Endothelial cell of umbilical vein (primary cell): ENCODE measurements around the gene SFT2D2. TPM values are rescaled to one million over a fixed set of nuclear protein-coding genes. Genes with fewer than 3 reads are reported as not detected.

Experiments used
- BruUV-seq: library from RNA; stranded (reverse); fragments of 400-500 nt; replicated peaks from 2 replicates; lab custom pipeline; 2021; lab: Mats Ljungman, UMichigan
- CTCF ChIA-PET: fragments of 300-600, 350-600 bp; sonication (Branson Sonifier 250); formaldehyde crosslinking; loops from one replicate; lab custom pipeline; 2021; ENCODE audit warnings: antibody characterized with exemption, inconsistent platforms; lab: Charles Lee
- POLR2A ChIA-PET: fragments of 300-600, 350-600 bp; sonication (Branson Sonifier 250); formaldehyde crosslinking; loops from one replicate; lab custom pipeline; 2021; ENCODE audit warnings: antibody characterized with exemption, inconsistent platforms; lab: Charles Lee
- DNase-seq: peaks from one replicate; pipeline ENCODE4 v3.0.0-alpha.2; 2011; ENCODE audit warnings: low read depth, low spot score
- FAIRE-seq: peaks from 2 replicates; lab custom pipeline; 2011; peaks lifted over from hg19 to GRCh38; lab: Jason Lieb, UNC
- H2AFZ ChIP-seq: 2 replicates; pipeline ENCODE4 v1.6.0; 2012; ENCODE audit warnings: low read depth, low read length, control low read depth, inconsistent platforms
- H3K27ac ChIP-seq: 2 replicates; pipeline ENCODE4 v1.5.1; 2011; ENCODE audit warnings: low read depth, mild to moderate bottlenecking, control low read depth, low read length, moderate library complexity; ENCODE audit not compliant: insufficient read depth
- H3K27me3 ChIP-seq, 2 experiments: 2 replicates each; pipeline versions ENCODE4 v1.6.0 to v1.6.1; 2011; ENCODE audit warnings: low read length in 2 of 2, mixed read lengths in 1 of 2; ENCODE audit not compliant: control insufficient read depth in 2 of 2, insufficient read depth in 2 of 2
- H3K36me3 ChIP-seq, 2 experiments: 2 replicates in 1 of 2; 3 replicates in 1 of 2; pipeline ENCODE4 v1.5.1; 2011; ENCODE audit warnings: low read length in 2 of 2, mild to moderate bottlenecking in 1 of 2, moderate library complexity in 1 of 2; ENCODE audit not compliant: control insufficient read depth in 2 of 2, insufficient read depth in 2 of 2; ENCODE audit errors: extremely low read depth in 1 of 2
- H3K4me1 ChIP-seq: 3 replicates; pipeline ENCODE4 v1.5.1; 2011; ENCODE audit warnings: mild to moderate bottlenecking, low read length; ENCODE audit not compliant: control insufficient read depth, insufficient read depth; ENCODE audit errors: extremely low read depth
- H3K4me2 ChIP-seq: 2 replicates; pipeline ENCODE4 v1.6.1; 2011; ENCODE audit warnings: low read length, control low read depth, mixed read lengths; ENCODE audit not compliant: insufficient read depth
- H3K4me3 ChIP-seq, 3 experiments: fragments of 200-600 bp in 1 of 3; sonication (generic), shearing (Covaris generic) in 1 of 3; replicated peaks in 1 of 3; 2 replicates each; pipeline ENCODE4 v1.5.1; 2011 to 2016; ENCODE audit warnings: control low read depth in 3 of 3, low read length in 3 of 3, mild to moderate bottlenecking in 2 of 3, inconsistent platforms in 1 of 3, low read depth in 1 of 3, moderate library complexity in 1 of 3; ENCODE audit not compliant: insufficient read depth in 1 of 3
- H3K79me2 ChIP-seq: 2 replicates; pipeline ENCODE4 v1.6.0; 2012; ENCODE audit warnings: low read length, inconsistent platforms; ENCODE audit not compliant: control insufficient read depth, insufficient read depth
- H3K9ac ChIP-seq: replicated peaks from 2 replicates; pipeline ENCODE3; 2011; ENCODE audit warnings: low read length, control low read depth; ENCODE audit not compliant: insufficient read depth; ENCODE audit errors: extremely low read depth
- H3K9me1 ChIP-seq: replicated peaks from 3 replicates; pipeline ENCODE4 v1.6.0; 2011; ENCODE audit warnings: mild to moderate bottlenecking, low read length; ENCODE audit not compliant: control insufficient read depth, insufficient read depth; ENCODE audit errors: extremely low read depth
- H3K9me3 ChIP-seq: replicated peaks from 2 replicates; pipeline ENCODE4 v1.5.1; 2012; ENCODE audit warnings: low read length, inconsistent platforms; ENCODE audit not compliant: control insufficient read depth, insufficient read depth
- H4K20me1 ChIP-seq: replicated peaks from 2 replicates; pipeline ENCODE3; 2011; ENCODE audit warnings: mild to moderate bottlenecking, low read length; ENCODE audit not compliant: control insufficient read depth, insufficient read depth; ENCODE audit errors: extremely low read depth
- EZH2 ChIP-seq: IDR thresholded peaks from 2 replicates; pipeline ENCODE4 v1.6.1; 2012; ENCODE audit warnings: borderline replicate concordance, low read depth, mild to moderate bottlenecking, moderate library complexity, low read length, inconsistent platforms; ENCODE audit not compliant: severe bottlenecking
- FOS ChIP-seq: IDR thresholded peaks from 2 replicates; pipeline ENCODE4 v1.6.1; 2011; ENCODE audit warnings: mild to moderate bottlenecking, low read length, moderate library complexity, borderline replicate concordance; ENCODE audit not compliant: insufficient read depth
- JUN ChIP-seq: IDR thresholded peaks from 2 replicates; pipeline ENCODE4 v1.6.1; 2011; ENCODE audit warnings: borderline replicate concordance, low read depth; ENCODE audit not compliant: insufficient read length, insufficient read depth
- POLR2AphosphoS5 ChIP-seq: IDR thresholded peaks from 2 replicates; pipeline ENCODE4 v1.6.1; 2012; ENCODE audit warnings: low read depth, mild to moderate bottlenecking, control low read depth, low read length, moderate library complexity; ENCODE audit not compliant: insufficient read depth
- dilution Hi-C: fragments of 300-500 bp; cut with MboI; formaldehyde crosslinking; loops from one replicate; pipeline ENCODE4 v1.15.0; 2019; ENCODE audit warnings: low sequenced_read_pairs; ENCODE audit not compliant: extremely low pct_ligation_motif_present
- intact Hi-C: fragments of 100-400 bp; cut with micrococcal nuclease; formaldehyde crosslinking; loops from one replicate; pipeline ENCODE4 v1.10.0; 2022
- polyA plus RNA-seq, 4 experiments: library from polyadenylated mRNA; depleted of rRNA in 3 of 4; stranded (reverse) in 3 of 4; unstranded in 1 of 4; fragments of >200 nt; gene quantifications; 2 replicates each; pipeline versions ENCODE4 v1.2.1 to v1.2.3, GENCODE V29; 2011 to 2012; ENCODE audit warnings: missing spikeins in 1 of 4
- total RNA-seq: library from RNA; stranded (reverse); gene quantifications from 2 replicates; pipeline ENCODE4 v1.2.3, GENCODE V29; 2021

SFT2D2 gene
- total and polyA plus RNA-seq, 2 donors (not counting 3 experiments of a cell fraction or from before 2014, with no cell fraction given), result 16.7 to 68.1 TPM

DNA sequence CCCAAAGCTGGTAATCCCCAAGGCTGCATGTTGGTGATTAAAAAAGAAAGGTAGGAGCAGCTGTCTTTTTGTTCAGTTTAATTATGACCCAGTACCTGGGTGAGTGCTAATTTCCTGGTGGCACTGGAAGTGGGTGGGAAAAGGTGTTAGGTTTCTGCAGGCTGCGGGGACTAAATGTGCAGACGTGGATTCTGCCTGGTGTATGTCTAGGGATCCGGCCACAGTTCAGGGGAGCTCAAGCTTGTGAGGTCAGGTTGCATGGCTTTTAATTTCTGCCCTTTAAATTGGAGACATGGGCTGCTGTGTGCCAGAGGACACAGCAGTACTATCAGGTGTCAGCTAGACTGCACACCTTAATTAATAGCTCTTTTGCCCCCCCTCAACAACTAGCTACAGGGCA lies 34.6 kb downstream of the SFT2D2 start:
- no peak overlapping the region for H2AFZ ChIP-seq
- peak overlapping the region; percentile 84 for H3K27ac ChIP-seq
- H4K20me1 ChIP-seq, result no peaks in the 10 kb centered on the region
- dilution Hi-C loops (no loop called here), intact Hi-C loops (no loop called here)
- H3K36me3 ChIP-seq, result no peaks in the 10 kb centered on the region
- no peak overlapping the region for H3K9ac ChIP-seq
- H3K4me2 ChIP-seq, result peak overlapping the region; percentile 89
- H3K4me1 ChIP-seq, result peaks cover 28% of the 10 kb centered on the region
- no TSS peak for BruUV-seq
- no peaks in the 10 kb centered on the region for H3K9me3 ChIP-seq
- POLR2A ChIA-PET, result no interaction called here
- CTCF ChIA-PET, result interaction anchor here (1.6 to 4.1 kb wide), 5 partner anchors 8 to 115 kb away, joined by 3 to 44 read pairs (median 5); no protein-coding TSS in a partner anchor
- no peak overlapping the region for H3K4me3 ChIP-seq
- no peak for TF ChIP-seq POLR2AphosphoS5
- DNase-seq (no peak), FAIRE-seq (no peak)
- H3K27me3 ChIP-seq, result no peaks in the 10 kb centered on the region
- no peaks in the 10 kb centered on the region for H3K9me1 ChIP-seq
- H3K79me2 ChIP-seq, result peaks cover 2% of the 10 kb centered on the region

DNA sequence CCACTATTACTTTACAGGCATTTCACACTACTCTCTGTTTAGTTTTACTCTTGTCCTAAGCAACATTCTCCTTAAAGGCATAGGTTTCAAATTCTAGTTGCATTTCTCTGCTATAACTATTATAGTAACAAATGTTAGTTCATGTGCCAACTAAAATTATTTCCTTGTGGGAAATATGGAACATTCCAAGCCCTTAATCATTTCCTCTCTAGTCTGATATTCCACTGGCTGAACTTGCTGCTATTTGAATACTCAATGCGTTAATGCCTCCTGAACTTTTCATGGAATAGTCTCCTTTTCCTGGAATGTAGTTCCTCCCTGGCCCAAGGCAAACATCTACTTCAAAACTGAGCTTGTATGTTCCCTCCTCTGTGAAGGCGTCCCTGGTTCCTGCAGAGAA lies 35.6 kb downstream of the SFT2D2 start:
- H3K27ac ChIP-seq, result peak overlapping the region; percentile 84
- H3K36me3 ChIP-seq, result no peaks in the 10 kb centered on the region
- FAIRE-seq (peak; percentile 87), DNase-seq (peak; percentile 90)
- intact Hi-C loops, result loop anchor here (1.0 kb wide), 5 partner anchors 26 to 325 kb away; partner anchors contain the start of gene DCAF6
- TF ChIP-seq POLR2AphosphoS5 (peak; percentile 26), FOS (peak; percentile 61), JUN (peak; percentile 72), EZH2 (no peak)
- H3K4me1 ChIP-seq, result peaks cover 28% of the 10 kb centered on the region
- peak overlapping the region; percentile 89 for H3K4me2 ChIP-seq
- H3K79me2 ChIP-seq, result peaks cover 2% of the 10 kb centered on the region
- peak overlapping the region in 1 of 3 experiments; percentile 39 for H3K4me3 ChIP-seq
- H3K27me3 ChIP-seq, result no peaks in the 10 kb centered on the region
- H2AFZ ChIP-seq, result peak overlapping the region; percentile 33
- no peaks in the 10 kb centered on the region for H4K20me1 ChIP-seq
- peak overlapping the region; percentile 35 for H3K9ac ChIP-seq
- dilution Hi-C loops, result no loop called here
- ChIA-PET CTCF (interaction anchor here (1.6 to 4.1 kb wide), 6 partner anchors 9 to 116 kb away, joined by 3 to 44 read pairs (median 5); no protein-coding TSS in a partner anchor), POLR2A (no interaction called here)
- BruUV-seq, result no TSS peak
- no peaks in the 10 kb centered on the region for H3K9me3 ChIP-seq
- no peaks in the 10 kb centered on the region for H3K9me1 ChIP-seq
